ENCODE data around the gene VIT. TPM values are rescaled to one million over a fixed set of nuclear protein-coding genes. Genes with fewer than 3 reads are reported as not detected.

The VIT gene
- total and polyA plus RNA-seq, 4 donors: 0.07 to 0.17 (median 0.09) TPM; not detected in 1

DNA sequence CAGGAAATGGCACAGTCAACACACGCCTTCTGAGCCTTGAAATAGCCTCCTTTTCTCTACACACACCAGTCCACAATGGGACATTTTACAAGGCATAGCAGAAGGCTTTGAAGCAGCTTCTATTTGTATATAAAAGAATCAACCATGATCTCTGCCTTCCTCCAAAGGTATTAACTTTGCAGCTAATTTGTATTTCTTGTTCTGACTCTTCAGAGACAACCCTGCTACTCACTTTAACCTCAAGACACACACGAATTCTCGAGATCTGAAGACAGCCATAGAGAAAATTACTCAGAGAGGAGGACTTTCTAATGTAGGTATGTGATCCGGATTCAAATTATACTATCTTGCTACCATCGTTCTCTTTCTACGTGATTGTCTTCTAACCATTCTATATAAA is 104.6 kb downstream of the VIT start (continued):
- TF ChIP-seq CTCF (IDR thresholded peaks at IDR 0.05; ENCODE audit: low read depth, low read length, missing input control) (no peak), FOXA1 (IDR thresholded peaks at IDR 0.05) (no peak), NR2F2 (IDR thresholded peaks at IDR 0.05) (no peak), ZBTB33 (IDR thresholded peaks at IDR 0.05) (no peak), RXRA (IDR thresholded peaks at IDR 0.05) (no peak), HNF4G (IDR thresholded peaks at IDR 0.05) (no peak), TAF1 (conservative IDR thresholded peaks at IDR 0.05) (no peak)

GRCh38 chr2:36802952-36803351 is 106.4 kb downstream of the VIT start:
- Histone ChIP-seq H3K27ac (ENCODE audit: low read depth in 1 of 2, low read length in 2 of 2) (no peak overlapping the region), H3K9me3 (ENCODE audit: control insufficient read depth in 4 of 4, low read length in 3 of 4) (no peaks in the 10 kb centered on the region), H3K4me3 (ENCODE audit: low read depth in 1 of 3, low read length in 3 of 3) (no peak overlapping the region), H3K4me1 (ENCODE audit: control insufficient read depth in 4 of 4, insufficient read depth in 4 of 4, low read length in 3 of 4) (no peaks in the 10 kb centered on the region), H3K36me3 (ENCODE audit: control insufficient read depth in 4 of 4, insufficient read depth in 3 of 4, low read depth in 1 of 4, low read length in 3 of 4) (no peaks in the 10 kb centered on the region), H3K27me3 (ENCODE audit: control insufficient read depth in 4 of 4, insufficient read depth in 4 of 4, low read length in 3 of 4) (peaks cover 0 to 4% (median 0%) of the 10 kb centered on the region in 4 donors), H3K9ac (ENCODE audit: low read depth in 1 of 2, low read length in 2 of 2) (no peak overlapping the region)
- WGBS: 93% methylated on average over 3 of the region's 3 CpGs
- TF ChIP-seq FOXA1 (IDR thresholded peaks at IDR 0.05): no peak
- DNase-seq (ENCODE audit: low spot score): no peak

GRCh38 chr2:36805635-36806224 is 109.2 kb downstream of the VIT start:
- H3K4me3 ChIP-seq (ENCODE audit: low read depth in 1 of 3, low read length in 3 of 3): no peak overlapping the region
- H3K36me3 ChIP-seq (ENCODE audit: control insufficient read depth in 4 of 4, insufficient read depth in 3 of 4, low read depth in 1 of 4, low read length in 3 of 4): no peaks in the 10 kb centered on the region
- WGBS: 90% methylated on average over 11 of the region's 11 CpGs
- H3K27me3 ChIP-seq (ENCODE audit: control insufficient read depth in 4 of 4, insufficient read depth in 4 of 4, low read length in 3 of 4): no peaks in the 10 kb centered on the region
- H3K9ac ChIP-seq (ENCODE audit: low read depth in 1 of 2, low read length in 2 of 2): no peak overlapping the region
- H3K27ac ChIP-seq (ENCODE audit: low read depth in 1 of 2, low read length in 2 of 2): no peak overlapping the region
- no peak for TF ChIP-seq RXRA (IDR thresholded peaks at IDR 0.05)
- no peak for DNase-seq (ENCODE audit: low spot score)
- no peaks in the 10 kb centered on the region for H3K9me3 ChIP-seq (ENCODE audit: control insufficient read depth in 4 of 4, low read length in 3 of 4)
- no peaks in the 10 kb centered on the region for H3K4me1 ChIP-seq (ENCODE audit: control insufficient read depth in 4 of 4, insufficient read depth in 4 of 4, low read length in 3 of 4)

GRCh38 chr2:36807223-36807886 is 110.8 kb downstream of the VIT start:
- TF ChIP-seq RAD21 (IDR thresholded peaks at IDR 0.05) (no peak), ZBTB33 (IDR thresholded peaks at IDR 0.05) (no peak), HNF4A (conservative IDR thresholded peaks at IDR 0.05) (no peak), GABPA (IDR thresholded peaks at IDR 0.05 in 1 of 2, conservative IDR thresholded peaks at IDR 0.05 in 1 of 2) (no peak), FOXA2 (IDR thresholded peaks at IDR 0.05) (no peak), TAF1 (conservative IDR thresholded peaks at IDR 0.05) (no peak), YY1 (IDR thresholded peaks at IDR 0.05) (no peak)
- TF ChIP-seq, protein P1, sequence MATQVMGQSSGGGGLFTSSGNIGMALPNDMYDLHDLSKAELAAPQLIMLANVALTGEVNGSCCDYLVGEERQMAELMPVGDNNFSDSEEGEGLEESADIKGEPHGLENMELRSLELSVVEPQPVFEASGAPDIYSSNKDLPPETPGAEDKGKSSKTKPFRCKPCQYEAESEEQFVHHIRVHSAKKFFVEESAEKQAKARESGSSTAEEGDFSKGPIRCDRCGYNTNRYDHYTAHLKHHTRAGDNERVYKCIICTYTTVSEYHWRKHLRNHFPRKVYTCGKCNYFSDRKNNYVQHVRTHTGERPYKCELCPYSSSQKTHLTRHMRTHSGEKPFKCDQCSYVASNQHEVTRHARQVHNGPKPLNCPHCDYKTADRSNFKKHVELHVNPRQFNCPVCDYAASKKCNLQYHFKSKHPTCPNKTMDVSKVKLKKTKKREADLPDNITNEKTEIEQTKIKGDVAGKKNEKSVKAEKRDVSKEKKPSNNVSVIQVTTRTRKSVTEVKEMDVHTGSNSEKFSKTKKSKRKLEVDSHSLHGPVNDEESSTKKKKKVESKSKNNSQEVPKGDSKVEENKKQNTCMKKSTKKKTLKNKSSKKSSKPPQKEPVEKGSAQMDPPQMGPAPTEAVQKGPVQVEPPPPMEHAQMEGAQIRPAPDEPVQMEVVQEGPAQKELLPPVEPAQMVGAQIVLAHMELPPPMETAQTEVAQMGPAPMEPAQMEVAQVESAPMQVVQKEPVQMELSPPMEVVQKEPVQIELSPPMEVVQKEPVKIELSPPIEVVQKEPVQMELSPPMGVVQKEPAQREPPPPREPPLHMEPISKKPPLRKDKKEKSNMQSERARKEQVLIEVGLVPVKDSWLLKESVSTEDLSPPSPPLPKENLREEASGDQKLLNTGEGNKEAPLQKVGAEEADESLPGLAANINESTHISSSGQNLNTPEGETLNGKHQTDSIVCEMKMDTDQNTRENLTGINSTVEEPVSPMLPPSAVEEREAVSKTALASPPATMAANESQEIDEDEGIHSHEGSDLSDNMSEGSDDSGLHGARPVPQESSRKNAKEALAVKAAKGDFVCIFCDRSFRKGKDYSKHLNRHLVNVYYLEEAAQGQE (IDR thresholded peaks at IDR 0.05): no peak
- Histone ChIP-seq H3K36me3 (ENCODE audit: control insufficient read depth in 4 of 4, insufficient read depth in 3 of 4, low read depth in 1 of 4, low read length in 3 of 4) (no peaks in the 10 kb centered on the region), H3K4me3 (ENCODE audit: low read depth in 1 of 3, low read length in 3 of 3) (no peak overlapping the region), H3K4me1 (ENCODE audit: control insufficient read depth in 4 of 4, insufficient read depth in 4 of 4, low read length in 3 of 4) (no peaks in the 10 kb centered on the region), H3K27me3 (ENCODE audit: control insufficient read depth in 4 of 4, insufficient read depth in 4 of 4, low read length in 3 of 4) (no peaks in the 10 kb centered on the region), H3K27ac (ENCODE audit: low read depth in 1 of 2, low read length in 2 of 2) (no peak overlapping the region), H3K9me3 (ENCODE audit: control insufficient read depth in 4 of 4, low read length in 3 of 4) (no peaks in the 10 kb centered on the region), H3K9ac (ENCODE audit: low read depth in 1 of 2, low read length in 2 of 2) (no peak overlapping the region)
- 88% methylated on average over 5 of the region's 5 CpGs for WGBS
- no peak for DNase-seq (ENCODE audit: low spot score)

Measured in liver (tissue), 9 donors.